ENCODE results near the gene CRTC2.

GRCh38 chr1:153944827-153945117, 13.6 kb downstream of the CRTC2 start:
- no peak for TF ChIP-seq CTCF (IDR thresholded peaks at IDR 0.05)
- TF ChIP-seq SIN3A (IDR thresholded peaks at IDR 0.05; ENCODE audit: borderline replicate concordance, insufficient read depth, low read depth, low read length), result no peak
- no peak for TF ChIP-seq POLR2AphosphoS5 (IDR thresholded peaks at IDR 0.05; ENCODE audit: low read depth, low read length)
- TF ChIP-seq REST (IDR thresholded peaks at IDR 0.05; ENCODE audit: insufficient read depth in 1 of 2, low read depth in 2 of 2, low read length in 1 of 2), result no peak
